ENCODE results near the gene NPM3. TPM values are rescaled to one million over a fixed set of nuclear protein-coding genes. Genes with fewer than 3 reads are reported as not detected.
A peak's percentile ranks its signal among the peaks of the same experiment; 100 is the strongest.

Gene NPM3
- total RNA-seq, 1 donor from 2014 or later: 54.7 TPM

DNA sequence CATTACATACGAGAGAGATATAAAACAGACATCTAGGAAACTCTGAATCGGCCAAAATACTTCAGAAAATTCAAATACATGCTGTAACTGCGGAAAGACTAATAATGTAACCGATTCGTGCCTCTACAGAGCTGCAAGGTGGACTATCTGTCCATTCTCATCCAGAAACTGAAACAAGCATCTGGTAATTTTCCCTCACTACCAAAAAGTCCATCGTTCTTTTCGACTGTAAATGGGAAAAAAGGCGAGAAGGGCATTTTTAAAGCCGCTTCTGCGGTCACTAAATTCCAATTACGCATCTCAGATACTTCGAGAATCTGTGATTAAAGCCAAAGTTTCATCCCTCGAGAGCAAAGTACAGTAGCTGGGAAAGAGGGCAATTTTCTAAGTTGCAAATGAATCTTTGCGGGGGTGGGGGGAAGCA is 33.7 kb upstream of the NPM3 start:
- H3K36me3 Mint-ChIP-seq (ENCODE audit: low read depth, unreplicated experiment): peaks cover 8% of the 10 kb centered on the region
- DNase-seq (ENCODE audit: low spot score): no peak
- TF ChIP-seq, protein P1, sequence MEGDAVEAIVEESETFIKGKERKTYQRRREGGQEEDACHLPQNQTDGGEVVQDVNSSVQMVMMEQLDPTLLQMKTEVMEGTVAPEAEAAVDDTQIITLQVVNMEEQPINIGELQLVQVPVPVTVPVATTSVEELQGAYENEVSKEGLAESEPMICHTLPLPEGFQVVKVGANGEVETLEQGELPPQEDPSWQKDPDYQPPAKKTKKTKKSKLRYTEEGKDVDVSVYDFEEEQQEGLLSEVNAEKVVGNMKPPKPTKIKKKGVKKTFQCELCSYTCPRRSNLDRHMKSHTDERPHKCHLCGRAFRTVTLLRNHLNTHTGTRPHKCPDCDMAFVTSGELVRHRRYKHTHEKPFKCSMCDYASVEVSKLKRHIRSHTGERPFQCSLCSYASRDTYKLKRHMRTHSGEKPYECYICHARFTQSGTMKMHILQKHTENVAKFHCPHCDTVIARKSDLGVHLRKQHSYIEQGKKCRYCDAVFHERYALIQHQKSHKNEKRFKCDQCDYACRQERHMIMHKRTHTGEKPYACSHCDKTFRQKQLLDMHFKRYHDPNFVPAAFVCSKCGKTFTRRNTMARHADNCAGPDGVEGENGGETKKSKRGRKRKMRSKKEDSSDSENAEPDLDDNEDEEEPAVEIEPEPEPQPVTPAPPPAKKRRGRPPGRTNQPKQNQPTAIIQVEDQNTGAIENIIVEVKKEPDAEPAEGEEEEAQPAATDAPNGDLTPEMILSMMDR (IDR thresholded peaks at IDR 0.05; ENCODE audit: unreplicated experiment): no peak
- H3K4me3 Mint-ChIP-seq (ENCODE audit: unreplicated experiment): peak overlapping the region; percentile 94
- H3K9me3 Mint-ChIP-seq (ENCODE audit: unreplicated experiment): no peaks in the 10 kb centered on the region
- peaks cover 15% of the 10 kb centered on the region for H3K27me3 Mint-ChIP-seq (ENCODE audit: unreplicated experiment)
- H3K27ac Mint-ChIP-seq (ENCODE audit: unreplicated experiment): peak overlapping the region; percentile 90
- peaks cover 15% of the 10 kb centered on the region for H3K4me1 Mint-ChIP-seq (ENCODE audit: unreplicated experiment)

DNA sequence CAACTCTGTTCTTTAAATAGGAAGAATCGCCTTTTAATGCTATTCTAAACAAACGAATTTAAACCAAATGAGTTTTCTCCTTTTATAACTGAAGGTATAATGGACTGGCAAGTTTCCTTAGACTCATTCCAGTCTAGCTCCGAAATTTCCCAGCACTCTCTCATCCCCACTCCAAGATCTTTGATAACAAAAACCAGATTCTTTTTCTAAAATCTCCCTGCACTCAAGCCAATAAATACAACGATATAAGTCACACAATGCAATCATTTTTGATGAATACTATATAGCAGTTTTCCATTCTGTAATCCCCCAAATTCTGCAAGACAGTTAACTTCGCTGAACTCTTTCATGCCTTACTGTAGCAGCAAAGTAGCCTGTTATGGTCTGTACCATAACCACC is 33.1 kb upstream of the NPM3 start:
- TF ChIP-seq, protein P1 (IDR thresholded peaks at IDR 0.05; ENCODE audit: unreplicated experiment): no peak
- peaks cover 15% of the 10 kb centered on the region for H3K4me1 Mint-ChIP-seq (ENCODE audit: unreplicated experiment)
- H3K36me3 Mint-ChIP-seq (ENCODE audit: low read depth, unreplicated experiment): peaks cover 2% of the 10 kb centered on the region
- peak overlapping the region; percentile 94 for H3K4me3 Mint-ChIP-seq (ENCODE audit: unreplicated experiment)
- peak overlapping the region; percentile 90 for H3K27ac Mint-ChIP-seq (ENCODE audit: unreplicated experiment)
- H3K9me3 Mint-ChIP-seq (ENCODE audit: unreplicated experiment): no peaks in the 10 kb centered on the region
- peaks cover 15% of the 10 kb centered on the region for H3K27me3 Mint-ChIP-seq (ENCODE audit: unreplicated experiment)
- no peak for DNase-seq (ENCODE audit: low spot score)

DNA sequence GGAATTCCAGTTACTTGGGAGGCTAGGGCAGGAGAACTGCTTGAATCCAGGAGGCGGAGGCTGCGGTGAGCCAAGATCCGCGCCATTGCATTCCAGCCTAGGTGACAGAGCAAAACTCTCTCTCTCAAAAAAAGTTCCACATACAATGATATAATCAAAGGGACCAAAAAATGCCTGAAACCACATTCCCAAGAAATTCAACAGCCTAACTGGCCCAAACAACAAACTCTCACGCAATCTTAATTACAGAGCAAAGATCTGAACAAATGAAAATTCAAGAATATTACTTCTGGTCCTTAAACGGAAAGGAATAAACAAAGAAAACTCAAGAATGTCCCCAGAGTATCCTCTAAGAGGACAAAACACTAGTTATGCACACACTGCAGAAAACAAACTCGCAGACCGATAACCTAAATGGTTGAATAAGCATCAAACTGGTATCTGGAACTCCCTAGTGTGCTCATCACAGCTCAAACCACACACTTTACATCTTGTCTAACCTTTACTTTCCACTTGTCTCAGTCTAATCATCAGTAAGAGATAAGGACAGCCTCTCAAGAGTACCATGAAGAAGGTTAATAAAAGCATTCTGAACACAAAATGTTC is 31.3 kb upstream of the NPM3 start:
- DNase-seq (ENCODE audit: low spot score): no peak
- peak overlapping the region; percentile 51 for H3K27ac Mint-ChIP-seq (ENCODE audit: unreplicated experiment)
- peaks cover 11% of the 10 kb centered on the region for H3K27me3 Mint-ChIP-seq (ENCODE audit: unreplicated experiment)
- peaks cover 15% of the 10 kb centered on the region for H3K4me1 Mint-ChIP-seq (ENCODE audit: unreplicated experiment)
- peak overlapping the region; percentile 94 for H3K4me3 Mint-ChIP-seq (ENCODE audit: unreplicated experiment)
- no peaks in the 10 kb centered on the region for H3K9me3 Mint-ChIP-seq (ENCODE audit: unreplicated experiment)
- H3K36me3 Mint-ChIP-seq (ENCODE audit: low read depth, unreplicated experiment): peaks cover 5% of the 10 kb centered on the region
- TF ChIP-seq, protein P1 (IDR thresholded peaks at IDR 0.05; ENCODE audit: unreplicated experiment): no peak

DNA sequence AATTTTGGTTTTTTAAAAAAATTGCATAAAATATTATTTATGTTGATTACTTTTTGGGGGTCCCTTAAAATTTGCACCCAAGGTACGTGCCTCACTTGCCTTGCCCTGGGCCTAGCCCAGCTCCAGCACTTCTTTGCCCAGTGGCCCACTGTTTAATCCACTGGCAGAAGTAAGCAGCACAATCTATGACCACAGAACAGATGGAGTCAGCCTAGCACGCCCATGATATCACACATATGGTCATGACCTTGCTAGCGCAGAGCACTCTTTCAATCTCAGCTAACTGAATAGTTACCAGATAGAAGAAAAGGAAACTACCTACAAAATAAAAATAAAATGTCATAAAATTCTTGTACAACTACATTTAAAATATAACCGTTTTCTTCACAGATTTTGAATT is 29.4 kb upstream of the NPM3 start:
- Mint-ChIP-seq H3K36me3 (ENCODE audit: low read depth, unreplicated experiment) (peaks cover 9% of the 10 kb centered on the region), H3K4me3 (ENCODE audit: unreplicated experiment) (no peak overlapping the region)

DNA sequence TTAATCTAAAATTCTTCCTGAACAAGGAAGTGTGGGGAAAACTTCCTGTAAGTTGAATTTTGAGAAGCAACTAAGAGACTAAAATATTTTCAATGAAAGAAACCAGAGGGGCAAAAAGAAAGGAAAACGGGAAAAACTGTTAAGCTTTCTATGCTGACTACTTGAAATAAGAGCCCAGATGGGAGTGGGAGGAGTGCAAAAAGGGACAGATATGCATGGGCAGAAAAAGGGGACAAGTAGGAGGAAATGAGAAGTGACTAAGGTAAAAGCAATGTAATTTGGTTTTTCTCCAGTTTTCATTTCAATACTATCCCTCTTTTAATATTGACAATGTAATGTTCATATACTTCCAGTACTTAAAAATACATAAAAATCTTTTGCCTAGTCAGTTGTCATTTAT is 23.9 kb upstream of the NPM3 start:
- TF ChIP-seq, protein P1 (IDR thresholded peaks at IDR 0.05; ENCODE audit: unreplicated experiment): no peak
- Mint-ChIP-seq H3K27ac (ENCODE audit: unreplicated experiment) (no peak overlapping the region), H3K4me3 (ENCODE audit: unreplicated experiment) (no peak overlapping the region), H3K27me3 (ENCODE audit: unreplicated experiment) (no peaks in the 10 kb centered on the region), H3K36me3 (ENCODE audit: low read depth, unreplicated experiment) (peaks cover 24% of the 10 kb centered on the region), H3K9me3 (ENCODE audit: unreplicated experiment) (no peaks in the 10 kb centered on the region), H3K4me1 (ENCODE audit: unreplicated experiment) (no peaks in the 10 kb centered on the region)
- DNase-seq (ENCODE audit: low spot score): no peak

More for the DNA sequence above, 29.4 kb upstream of the NPM3 start:
- Mint-ChIP-seq H3K9me3 (ENCODE audit: unreplicated experiment) (no peaks in the 10 kb centered on the region), H3K27ac (ENCODE audit: unreplicated experiment) (no peak overlapping the region), H3K4me1 (ENCODE audit: unreplicated experiment) (peaks cover 11% of the 10 kb centered on the region), H3K27me3 (ENCODE audit: unreplicated experiment) (peaks cover 2% of the 10 kb centered on the region)
- DNase-seq (ENCODE audit: low spot score): no peak
- TF ChIP-seq, protein P1 (IDR thresholded peaks at IDR 0.05; ENCODE audit: unreplicated experiment): no peak

All from endothelial cell (in vitro differentiated cells).